ENCODE data around the gene GLG1.
"Not testable (repeated sequence)": the region's sequence is repeated elsewhere in the genome, so short reads cannot be mapped to it uniquely, and the experiment has no call there.

GRCh38 chr16:74552357-74552756 lies 54.6 kb downstream of the GLG1 start:
- TF ChIP-seq POLR2A (IDR thresholded peaks at IDR 0.05; ENCODE audit: low read depth, low read length); GATA2 (IDR thresholded peaks at IDR 0.05; ENCODE audit: insufficient read depth, insufficient read length, low read depth, low read length); EZH2 (IDR thresholded peaks at IDR 0.05; ENCODE audit: borderline replicate concordance, low read depth, low read length, severe bottlenecking); MYC (IDR thresholded peaks at IDR 0.05; ENCODE audit: low read depth, low read length); POLR2AphosphoS5 (IDR thresholded peaks at IDR 0.05; ENCODE audit: insufficient read depth, low read depth, low read length); JUN (IDR thresholded peaks at IDR 0.05; ENCODE audit: borderline replicate concordance, insufficient read depth, insufficient read length, low read depth): not testable (repeated sequence)
- TF ChIP-seq, protein P1, sequence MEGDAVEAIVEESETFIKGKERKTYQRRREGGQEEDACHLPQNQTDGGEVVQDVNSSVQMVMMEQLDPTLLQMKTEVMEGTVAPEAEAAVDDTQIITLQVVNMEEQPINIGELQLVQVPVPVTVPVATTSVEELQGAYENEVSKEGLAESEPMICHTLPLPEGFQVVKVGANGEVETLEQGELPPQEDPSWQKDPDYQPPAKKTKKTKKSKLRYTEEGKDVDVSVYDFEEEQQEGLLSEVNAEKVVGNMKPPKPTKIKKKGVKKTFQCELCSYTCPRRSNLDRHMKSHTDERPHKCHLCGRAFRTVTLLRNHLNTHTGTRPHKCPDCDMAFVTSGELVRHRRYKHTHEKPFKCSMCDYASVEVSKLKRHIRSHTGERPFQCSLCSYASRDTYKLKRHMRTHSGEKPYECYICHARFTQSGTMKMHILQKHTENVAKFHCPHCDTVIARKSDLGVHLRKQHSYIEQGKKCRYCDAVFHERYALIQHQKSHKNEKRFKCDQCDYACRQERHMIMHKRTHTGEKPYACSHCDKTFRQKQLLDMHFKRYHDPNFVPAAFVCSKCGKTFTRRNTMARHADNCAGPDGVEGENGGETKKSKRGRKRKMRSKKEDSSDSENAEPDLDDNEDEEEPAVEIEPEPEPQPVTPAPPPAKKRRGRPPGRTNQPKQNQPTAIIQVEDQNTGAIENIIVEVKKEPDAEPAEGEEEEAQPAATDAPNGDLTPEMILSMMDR (IDR thresholded peaks at IDR 0.05; ENCODE audit: extremely low read depth in 1 of 2, insufficient read depth in 1 of 2, low read depth in 1 of 2, low read length in 2 of 2) = not testable (repeated sequence)

Data from endothelial cell of umbilical vein (primary cell).